WTC11 (cell line): ENCODE results near the gene DCP1A.
"Not testable (repeated sequence)": the region's sequence is repeated elsewhere in the genome, so short reads cannot be mapped to it uniquely, and the experiment has no call there.

Source experiments
- CREB1 ChIP-seq: sonication (generic); formaldehyde crosslinking; IDR thresholded peaks from 2 replicates; pipeline ENCODE4 v1.8.0; 2023; ENCODE audit warnings: mild to moderate bottlenecking, missing genetic modification reagents
- CTCF ChIP-seq: fragments of 200-600 bp; IDR thresholded peaks from 2 replicates; pipeline ENCODE4 v1.8.0; 2022; ENCODE audit warnings: antibody characterized with exemption
- JUN ChIP-seq: sonication (generic); formaldehyde crosslinking; IDR thresholded peaks from 2 replicates; pipeline ENCODE4 v1.8.0; 2023; ENCODE audit warnings: mild to moderate bottlenecking, missing genetic modification reagents
- RORB ChIP-seq: fragments of 250-450 bp; sonication (Bioruptor Pico); IDR thresholded peaks from 2 replicates; pipeline ENCODE4 v1.9.0; 2021; ENCODE audit warnings: mild to moderate bottlenecking
- SMAD3 ChIP-seq: sonication (generic); formaldehyde crosslinking; IDR thresholded peaks from 2 replicates; pipeline ENCODE4 v1.8.0; 2022; ENCODE audit warnings: missing genetic modification reagents, mild to moderate bottlenecking, borderline replicate concordance
- SMAD4 ChIP-seq: sonication (generic); formaldehyde crosslinking; IDR thresholded peaks from 2 replicates; pipeline ENCODE4 v1.8.0; 2022; ENCODE audit warnings: mild to moderate bottlenecking, missing genetic modification reagents
- USF1 ChIP-seq: sonication (generic); formaldehyde crosslinking; IDR thresholded peaks from 2 replicates; pipeline ENCODE4 v1.8.0; 2022; ENCODE audit warnings: mild to moderate bottlenecking, missing genetic modification reagents
- ZNF281 ChIP-seq: sonication (generic); formaldehyde crosslinking; IDR thresholded peaks from 2 replicates; pipeline ENCODE4 v1.8.0; 2023; ENCODE audit warnings: mild to moderate bottlenecking, missing genetic modification reagents
- TF ChIP-seq, protein P1 (sequence below): sonication (generic); formaldehyde crosslinking; conservative IDR thresholded peaks from 2 replicates; pipeline ENCODE4 v1.8.1; 2023; ENCODE audit warnings: mild to moderate bottlenecking, low read depth, missing genetic modification reagents, moderate library complexity
- TF ChIP-seq, protein P2 (sequence below): sonication (generic); formaldehyde crosslinking; IDR thresholded peaks from 2 replicates; pipeline ENCODE4 v1.8.0; 2022; ENCODE audit warnings: mild to moderate bottlenecking, missing genetic modification reagents
- TF ChIP-seq, protein P3 (sequence below): sonication (generic); formaldehyde crosslinking; IDR thresholded peaks from 2 replicates; pipeline ENCODE4 v1.8.1; 2023; ENCODE audit warnings: mild to moderate bottlenecking, missing genetic modification reagents, moderate library complexity

DNA sequence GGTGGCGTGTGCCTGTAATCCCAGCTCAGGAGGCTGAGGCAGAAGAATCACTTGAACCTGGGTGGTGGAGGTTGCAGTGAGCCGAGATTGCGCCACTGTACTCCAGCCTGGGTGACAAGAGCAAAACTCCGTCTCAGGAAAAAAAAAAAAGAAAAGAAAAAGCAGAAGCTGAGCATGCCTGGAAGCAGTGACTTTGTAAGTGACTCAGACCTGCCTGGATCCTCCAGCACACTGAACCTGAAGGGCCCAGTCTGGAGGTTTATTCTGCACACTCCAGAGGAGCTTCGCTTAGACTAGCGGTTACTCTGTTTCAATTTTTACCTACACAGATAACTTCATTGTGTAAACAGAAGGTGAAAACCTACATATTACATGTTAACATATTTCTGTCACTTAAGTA is 19.4 kb downstream of the DCP1A start:
- not testable (repeated sequence) for TF ChIP-seq RORB; CTCF; USF1; JUN (CRISPR knock-in tag); ZNF281 (CRISPR knock-in tag); SMAD4 (CRISPR knock-in tag); SMAD3 (CRISPR knock-in tag); CREB1 (CRISPR knock-in tag)
- TF ChIP-seq, protein P1, sequence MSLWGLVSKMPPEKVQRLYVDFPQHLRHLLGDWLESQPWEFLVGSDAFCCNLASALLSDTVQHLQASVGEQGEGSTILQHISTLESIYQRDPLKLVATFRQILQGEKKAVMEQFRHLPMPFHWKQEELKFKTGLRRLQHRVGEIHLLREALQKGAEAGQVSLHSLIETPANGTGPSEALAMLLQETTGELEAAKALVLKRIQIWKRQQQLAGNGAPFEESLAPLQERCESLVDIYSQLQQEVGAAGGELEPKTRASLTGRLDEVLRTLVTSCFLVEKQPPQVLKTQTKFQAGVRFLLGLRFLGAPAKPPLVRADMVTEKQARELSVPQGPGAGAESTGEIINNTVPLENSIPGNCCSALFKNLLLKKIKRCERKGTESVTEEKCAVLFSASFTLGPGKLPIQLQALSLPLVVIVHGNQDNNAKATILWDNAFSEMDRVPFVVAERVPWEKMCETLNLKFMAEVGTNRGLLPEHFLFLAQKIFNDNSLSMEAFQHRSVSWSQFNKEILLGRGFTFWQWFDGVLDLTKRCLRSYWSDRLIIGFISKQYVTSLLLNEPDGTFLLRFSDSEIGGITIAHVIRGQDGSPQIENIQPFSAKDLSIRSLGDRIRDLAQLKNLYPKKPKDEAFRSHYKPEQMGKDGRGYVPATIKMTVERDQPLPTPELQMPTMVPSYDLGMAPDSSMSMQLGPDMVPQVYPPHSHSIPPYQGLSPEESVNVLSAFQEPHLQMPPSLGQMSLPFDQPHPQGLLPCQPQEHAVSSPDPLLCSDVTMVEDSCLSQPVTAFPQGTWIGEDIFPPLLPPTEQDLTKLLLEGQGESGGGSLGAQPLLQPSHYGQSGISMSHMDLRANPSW (CRISPR knock-in tag): not testable (repeated sequence)
- TF ChIP-seq, protein P2, sequence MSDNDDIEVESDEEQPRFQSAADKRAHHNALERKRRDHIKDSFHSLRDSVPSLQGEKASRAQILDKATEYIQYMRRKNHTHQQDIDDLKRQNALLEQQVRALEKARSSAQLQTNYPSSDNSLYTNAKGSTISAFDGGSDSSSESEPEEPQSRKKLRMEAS: not testable (repeated sequence)
- TF ChIP-seq, protein P3, sequence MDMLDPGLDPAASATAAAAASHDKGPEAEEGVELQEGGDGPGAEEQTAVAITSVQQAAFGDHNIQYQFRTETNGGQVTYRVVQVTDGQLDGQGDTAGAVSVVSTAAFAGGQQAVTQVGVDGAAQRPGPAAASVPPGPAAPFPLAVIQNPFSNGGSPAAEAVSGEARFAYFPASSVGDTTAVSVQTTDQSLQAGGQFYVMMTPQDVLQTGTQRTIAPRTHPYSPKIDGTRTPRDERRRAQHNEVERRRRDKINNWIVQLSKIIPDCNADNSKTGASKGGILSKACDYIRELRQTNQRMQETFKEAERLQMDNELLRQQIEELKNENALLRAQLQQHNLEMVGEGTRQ (CRISPR knock-in tag): not testable (repeated sequence)
